HG02970 (cell line): Measurements from ENCODE around the gene RFX2.
"Not testable (repeated sequence)": the region's sequence is repeated elsewhere in the genome, so short reads cannot be mapped to it uniquely, and the experiment has no call there.

ENCODE experiments used
- ATAC-seq: cut with Tn5 transposase; IDR thresholded peaks from one replicate; pipeline ENCODE4 v1.9.1; 2021; ENCODE audit warnings: mild to moderate bottlenecking, moderate library complexity, moderate number of reproducible peaks; ENCODE audit not compliant: unreplicated experiment, low FRiP score

Gene RFX2

DNA sequence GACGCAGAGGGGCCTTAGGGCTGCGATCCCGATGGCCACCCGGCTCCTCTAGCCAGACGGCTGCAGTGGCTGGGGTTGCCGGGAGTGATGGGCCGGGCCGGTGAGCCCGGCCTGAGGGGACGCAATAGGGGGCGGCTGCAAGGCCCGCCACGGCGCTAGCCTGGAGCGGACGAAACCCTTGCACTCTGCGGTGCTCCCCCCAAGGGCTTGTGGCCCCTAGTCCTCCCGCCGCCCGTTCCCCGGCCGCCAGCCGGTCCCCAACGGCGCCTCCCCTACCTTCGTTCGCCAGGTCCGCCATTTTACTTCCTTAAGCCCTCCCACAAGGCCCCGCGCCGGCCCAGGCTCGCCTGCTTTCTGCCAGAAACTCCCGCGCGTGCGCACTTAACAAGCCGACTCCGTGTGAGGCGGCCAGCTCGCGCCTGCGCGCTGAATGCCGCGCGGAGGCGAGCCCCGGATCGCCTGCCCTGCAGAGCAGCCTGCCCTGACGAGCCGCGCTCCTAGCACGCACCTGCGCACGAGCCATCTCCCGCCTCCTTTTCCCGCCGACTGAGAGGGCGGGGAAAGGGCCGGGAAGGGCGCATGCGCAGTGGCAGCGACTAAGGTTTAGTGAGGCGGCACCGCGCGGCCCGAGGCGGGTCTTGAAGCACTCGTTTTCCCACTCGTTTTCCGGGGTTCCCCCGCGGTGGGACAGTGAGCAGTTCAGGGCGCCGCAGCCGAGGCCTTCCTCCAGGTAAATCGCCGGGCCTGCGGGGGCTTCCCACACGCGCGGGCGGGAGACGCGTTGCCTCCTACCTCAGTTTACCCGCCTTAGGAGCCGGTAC, 132.3 kb downstream of the RFX2 start, which contains the start of gene RANBP3:
TSS of gene RANBP3 (minus strand) at position 356 of the 821 bp plus-strand sequence. CDS start at position 298, 58 bp downstream.
- ATAC-seq: peak; percentile 91

DNA sequence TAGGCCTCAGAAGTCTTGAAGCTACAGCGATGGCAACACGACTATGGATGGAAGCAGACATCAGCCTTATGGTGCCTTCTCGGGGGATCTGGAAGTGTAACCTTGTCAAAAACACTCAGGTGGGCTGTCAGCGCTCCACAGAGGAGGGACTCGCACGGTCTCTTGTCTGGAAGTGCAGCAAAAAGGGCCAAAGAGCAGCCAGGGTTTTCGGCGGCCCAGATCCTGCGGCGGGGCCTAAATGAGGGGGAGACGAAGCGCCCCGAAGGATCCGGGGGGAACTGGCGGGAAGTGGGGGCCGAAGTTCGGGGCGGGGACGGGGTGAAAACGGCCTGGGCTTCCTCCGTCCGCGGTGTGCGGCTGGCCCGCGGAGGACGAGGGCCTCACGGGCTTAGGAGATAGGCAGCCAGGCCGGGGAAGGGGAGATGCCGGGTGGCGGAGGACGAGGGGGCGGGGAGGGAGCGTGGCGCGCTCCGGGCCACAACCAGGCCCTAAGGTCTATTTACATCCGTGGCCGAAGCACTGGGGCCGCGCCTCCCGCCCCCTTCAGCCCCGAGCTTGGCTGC, 133.0 kb downstream of the RFX2 start:
- no peak for ATAC-seq

DNA sequence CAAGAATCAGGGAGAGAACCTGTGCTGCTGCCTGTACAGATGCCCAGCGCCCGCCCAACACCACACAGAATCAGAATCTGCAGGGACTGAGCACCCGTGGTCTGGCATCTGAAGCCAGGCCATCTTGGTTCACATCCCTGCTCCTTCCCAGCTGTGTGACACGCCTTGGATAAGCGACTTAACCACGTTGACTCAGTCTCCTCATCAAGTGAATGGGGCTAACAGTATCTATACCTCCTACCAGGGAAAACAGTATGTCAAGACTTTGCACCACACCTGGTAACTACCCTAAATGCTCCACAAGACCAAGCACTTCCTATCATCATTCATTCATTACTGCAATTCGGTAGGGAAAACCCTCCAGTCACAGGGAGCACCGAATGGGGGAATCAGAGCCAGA, 133.5 kb downstream of the RFX2 start:
- no peak for ATAC-seq

DNA sequence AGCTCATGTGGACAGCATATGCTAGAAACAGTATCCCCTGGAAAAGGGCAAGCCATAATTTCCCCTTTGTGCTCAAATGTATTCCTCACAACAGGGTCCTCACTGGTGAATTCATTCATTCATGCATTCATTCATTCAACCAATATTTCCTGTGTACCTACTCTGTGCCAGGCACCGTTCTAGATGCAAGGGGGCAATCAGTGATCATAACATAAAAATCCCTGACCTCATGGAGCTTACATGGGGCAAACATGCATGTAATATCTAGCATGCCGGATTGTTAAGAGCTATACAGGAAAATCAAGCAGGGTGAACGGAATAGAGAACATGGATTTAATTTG, 134.9 kb downstream of the RFX2 start:
- ATAC-seq: no peak

DNA sequence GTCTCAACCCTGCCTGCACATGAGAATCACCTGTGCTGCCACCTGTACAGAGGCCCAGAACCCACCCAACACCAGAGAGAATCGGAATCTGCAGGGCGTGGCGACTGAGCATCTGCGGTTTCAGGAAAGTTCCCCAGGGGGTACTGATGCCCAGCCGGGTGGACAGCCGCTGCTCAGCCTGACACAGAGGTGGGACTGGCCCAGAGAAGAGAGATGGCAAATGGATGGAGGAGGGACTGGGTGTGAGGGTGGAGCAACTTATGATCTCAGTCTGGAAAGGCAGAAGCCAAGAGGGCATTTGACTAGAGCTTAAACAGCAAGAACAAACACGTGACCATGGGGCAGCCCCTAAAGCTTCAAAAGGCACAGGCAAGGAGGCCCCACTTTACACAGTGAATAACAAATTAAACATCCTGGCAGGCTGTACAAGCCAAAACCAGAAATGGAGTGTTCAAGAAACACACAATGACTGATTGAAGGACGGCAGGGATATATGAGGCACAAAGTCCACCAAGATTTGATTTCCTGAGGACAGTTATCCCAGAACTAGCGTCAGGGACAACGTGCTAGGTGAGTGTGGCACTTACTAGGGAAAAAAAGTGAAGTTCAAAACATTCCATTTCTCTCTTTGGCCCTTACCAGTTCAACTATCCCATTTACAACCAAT, 135.4 kb downstream of the RFX2 start:
- no peak for ATAC-seq

DNA sequence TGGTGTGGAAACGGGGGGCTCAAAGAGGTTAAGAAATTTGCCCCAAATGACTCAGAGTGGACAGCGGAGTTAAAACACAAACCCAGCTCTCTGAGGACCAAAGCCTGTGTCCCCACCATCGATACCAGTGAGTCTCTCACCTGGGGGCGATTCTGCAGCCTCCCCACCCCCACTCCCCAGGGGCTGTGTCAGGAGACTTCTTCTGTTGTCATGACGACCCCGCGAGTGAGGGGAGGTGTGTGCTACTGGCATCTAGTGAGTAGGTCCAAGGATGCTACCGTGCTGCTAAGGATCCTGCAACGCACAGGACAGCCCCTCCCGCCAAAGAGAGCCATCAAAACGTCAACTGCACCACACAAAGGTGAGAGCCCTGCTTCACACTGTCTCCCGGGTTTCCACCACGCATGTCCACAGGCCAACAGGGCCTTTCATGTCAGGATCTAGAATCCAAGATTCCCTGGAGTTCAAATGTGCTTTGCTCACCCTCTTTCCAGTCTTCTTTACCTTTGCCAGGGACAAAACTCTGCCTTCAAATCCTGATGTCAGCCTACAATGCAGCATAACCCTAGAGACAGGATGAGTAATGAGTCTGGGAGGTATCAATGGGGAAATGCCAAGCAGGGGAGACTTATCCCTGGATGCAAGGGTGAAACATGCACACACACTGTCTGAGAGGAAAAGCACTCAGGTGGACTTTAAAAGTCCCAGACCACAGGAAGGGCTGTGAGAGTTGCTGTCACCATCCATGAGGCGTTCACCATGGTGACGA, 136.2 kb downstream of the RFX2 start:
- no peak for ATAC-seq

DNA sequence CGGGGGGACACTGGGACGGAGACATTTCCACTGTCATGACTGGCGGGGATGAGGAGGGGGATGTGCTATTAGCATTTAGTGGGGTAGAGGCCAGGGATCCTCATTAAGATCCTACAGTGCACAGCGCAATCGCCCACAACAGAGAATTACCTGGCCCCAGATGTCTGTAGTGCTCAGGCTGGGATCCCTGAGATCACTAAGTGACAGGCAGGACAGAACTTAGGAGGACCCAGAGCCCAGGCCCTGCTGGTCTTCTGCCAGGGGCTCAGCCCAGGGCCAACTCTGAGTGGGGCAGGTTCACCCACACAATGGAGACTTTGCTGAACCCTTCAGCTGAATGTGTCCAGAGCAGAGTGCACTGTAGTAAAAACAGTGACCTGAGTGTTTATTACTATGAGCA, 136.9 kb downstream of the RFX2 start:
- no peak for ATAC-seq

DNA sequence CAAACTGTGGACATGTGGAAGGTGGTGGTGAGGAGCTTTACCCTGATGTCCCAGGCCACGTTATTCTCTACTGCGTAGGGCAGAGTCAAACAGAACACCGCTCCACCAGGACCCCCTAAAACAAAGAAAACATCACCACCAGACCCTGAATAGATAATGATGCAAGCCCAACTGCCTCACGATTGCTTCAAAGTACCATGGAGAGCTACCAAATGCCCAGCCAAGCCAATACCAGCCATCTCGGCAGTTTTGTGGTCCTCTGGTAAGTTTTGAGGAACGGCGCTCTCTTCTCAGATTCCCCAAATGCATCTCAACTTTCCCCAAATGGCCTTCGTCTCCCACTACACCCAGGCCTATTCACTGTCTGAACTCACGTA, 138.0 kb downstream of the RFX2 start:
- ATAC-seq: no peak

DNA sequence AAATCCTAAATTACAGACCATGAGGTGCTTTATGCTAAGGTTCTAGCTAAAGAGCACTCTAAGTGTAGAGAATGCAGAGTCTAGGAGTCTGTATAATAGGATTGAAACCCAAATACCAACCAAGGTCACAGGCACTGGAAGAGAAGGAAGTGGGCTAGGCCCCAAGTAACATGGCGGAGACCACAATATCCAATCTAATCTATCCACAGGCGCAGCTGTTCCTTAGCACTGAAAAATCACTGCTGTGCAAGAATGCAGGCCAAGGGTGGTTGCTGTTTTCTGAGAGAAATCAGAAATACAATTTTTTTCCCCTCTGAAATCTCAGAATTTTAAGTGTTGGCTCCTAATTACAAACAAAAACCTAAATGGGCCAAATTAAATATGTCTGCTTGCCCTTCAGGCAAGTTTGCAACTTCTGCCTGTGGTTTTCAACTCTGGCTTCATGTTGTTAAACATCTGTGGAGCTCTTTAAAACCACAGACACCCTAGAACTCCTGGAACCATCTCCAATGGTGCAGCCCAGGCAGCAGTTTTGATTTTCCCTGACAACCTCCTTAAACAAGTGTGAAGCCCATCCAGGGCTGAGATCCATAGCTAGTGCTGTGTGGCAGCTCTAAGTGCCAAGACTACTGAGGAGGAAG, 138.5 kb downstream of the RFX2 start:
- no peak for ATAC-seq

DNA sequence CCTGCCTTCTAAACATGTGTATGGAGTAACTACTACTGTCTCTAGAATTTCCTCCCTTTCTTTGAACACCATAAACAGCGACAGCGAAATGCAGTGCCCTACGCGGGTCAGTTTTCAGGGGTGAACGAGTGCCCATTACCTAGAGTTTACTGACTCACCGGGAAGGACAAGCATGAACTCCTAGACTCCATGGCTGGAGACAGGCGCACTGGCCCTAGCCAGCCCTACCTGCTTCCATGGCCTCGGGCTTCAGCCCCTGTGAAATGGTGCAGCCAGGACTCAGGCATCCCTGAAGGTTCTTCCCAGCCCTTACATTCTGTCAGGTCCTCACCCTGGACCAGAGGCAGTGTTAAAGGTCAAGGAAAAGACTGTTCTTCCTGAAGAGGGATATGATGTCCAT, 140.8 kb downstream of the RFX2 start:
- ATAC-seq: no peak

DNA sequence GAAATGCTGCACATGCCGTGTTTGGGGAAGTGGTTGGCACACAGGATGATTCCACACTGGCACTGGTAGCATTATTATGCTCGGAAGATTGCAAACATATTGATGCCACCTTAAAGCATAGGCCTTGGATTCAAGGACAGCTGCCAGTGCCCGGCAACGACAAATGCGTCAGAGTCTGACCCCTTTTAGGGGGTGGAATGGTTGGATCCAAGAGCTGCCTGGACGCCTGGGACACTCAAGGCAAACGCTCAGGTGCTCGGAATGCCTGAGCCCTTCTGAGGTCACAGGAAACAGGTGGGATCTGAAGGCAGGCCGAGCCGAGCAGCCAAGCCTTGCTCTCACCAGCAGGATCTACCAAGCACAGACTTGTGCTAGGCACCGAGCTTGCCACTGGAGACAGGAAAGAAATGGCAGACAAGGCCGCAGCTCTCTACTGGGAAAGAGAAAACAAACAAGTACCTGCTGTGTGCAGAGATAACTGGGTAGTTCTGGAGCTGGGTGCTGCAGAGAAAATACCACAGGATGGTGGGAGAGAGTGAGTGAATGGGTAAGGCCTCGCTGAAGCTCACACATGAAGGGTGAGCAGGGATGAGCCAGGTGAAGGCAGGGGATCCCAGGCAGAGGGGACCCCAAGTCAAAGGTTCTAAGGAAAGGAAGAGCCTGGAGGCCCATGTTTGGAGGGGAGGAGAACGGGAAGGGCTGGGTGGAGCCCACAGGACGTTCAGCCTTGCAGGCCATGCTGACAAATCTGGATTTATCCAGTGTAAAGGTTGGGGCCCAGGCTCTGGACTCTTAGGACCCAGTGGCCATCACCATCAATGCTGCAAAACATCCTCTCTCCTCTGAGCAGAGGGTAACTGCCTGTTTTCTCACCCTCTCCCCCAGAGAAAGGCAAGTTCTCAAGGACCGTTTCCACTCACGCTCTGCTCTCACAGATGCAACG, 141.6 kb downstream of the RFX2 start:
- no peak for ATAC-seq

DNA sequence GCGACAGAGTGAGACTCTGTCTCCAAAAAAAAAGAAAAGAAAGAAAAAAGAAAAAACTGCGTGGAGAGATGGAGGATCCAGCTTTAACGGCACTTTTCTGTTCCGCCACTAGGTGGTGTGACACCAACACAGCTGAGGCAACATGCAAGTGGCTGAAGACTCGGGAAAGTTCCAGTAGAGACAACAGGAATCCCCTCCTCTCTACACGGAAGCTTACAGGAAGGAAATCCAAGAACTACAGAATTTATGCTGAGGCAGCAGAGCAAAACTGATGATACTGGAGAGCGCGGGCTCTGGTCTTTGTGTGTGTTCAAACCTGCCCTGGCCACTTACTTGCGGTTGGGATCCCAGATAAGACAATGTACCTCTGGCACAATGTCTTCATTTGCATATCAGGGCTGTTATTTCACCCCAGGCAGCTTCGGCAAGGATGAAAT, 142.3 kb downstream of the RFX2 start:
- ATAC-seq: no peak

DNA sequence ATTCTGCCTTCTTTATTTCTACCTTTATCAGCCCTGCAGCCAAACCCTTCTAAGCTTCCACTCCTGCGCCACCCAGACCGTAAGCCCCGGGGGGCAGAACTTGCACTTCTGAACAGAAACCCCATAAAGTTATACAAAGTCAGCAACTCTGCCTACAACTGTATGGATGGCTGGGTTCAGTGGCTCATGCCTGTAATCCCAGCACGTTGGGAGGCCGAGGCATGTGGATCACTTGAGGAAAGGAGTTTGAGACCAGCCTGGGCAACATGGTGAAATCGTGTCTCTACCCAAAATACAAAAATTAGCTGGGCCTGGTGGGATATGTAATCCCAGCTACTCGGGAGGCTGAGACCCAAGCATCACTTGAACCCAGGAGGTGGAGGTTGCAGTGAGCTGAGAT, 142.7 kb downstream of the RFX2 start:
- no peak for ATAC-seq

DNA sequence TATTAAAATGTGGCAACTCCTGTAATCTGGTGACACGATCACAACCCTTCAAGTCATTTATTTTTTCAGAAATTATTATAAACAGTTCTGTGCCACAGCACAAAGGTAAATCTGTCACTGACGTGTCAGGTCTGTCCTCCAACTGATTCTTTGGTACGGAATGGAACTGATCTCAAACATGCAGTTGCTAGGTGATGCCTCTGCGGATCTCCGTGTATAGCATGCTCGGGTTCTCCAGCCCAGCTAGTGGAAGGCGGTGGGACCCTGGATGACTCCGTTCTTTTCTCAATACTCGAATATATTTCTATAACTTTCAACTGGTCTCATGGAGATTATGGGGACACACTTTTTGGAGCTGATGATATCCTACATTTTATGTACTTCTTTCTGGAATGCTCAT, 143.4 kb downstream of the RFX2 start:
- ATAC-seq: no peak

DNA sequence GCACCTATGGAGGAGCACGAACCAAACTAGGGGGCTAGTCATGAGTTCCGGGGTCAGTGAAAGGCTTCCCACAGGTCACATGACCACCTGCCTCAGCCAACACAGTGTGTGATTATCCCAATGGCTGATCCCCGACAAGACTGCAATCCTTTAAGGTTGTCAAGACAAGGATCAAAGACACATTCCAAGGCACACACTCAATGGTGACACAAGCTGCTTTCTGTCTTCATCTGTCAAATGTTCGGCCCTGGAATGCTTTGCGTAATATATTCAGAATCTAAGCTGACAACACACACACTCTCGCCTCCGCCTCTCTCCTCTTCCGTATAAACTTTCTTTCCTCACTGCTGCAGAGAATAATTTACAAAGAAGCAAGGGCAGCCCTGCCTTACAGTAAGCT, 144.1 kb downstream of the RFX2 start:
- ATAC-seq: no peak

DNA sequence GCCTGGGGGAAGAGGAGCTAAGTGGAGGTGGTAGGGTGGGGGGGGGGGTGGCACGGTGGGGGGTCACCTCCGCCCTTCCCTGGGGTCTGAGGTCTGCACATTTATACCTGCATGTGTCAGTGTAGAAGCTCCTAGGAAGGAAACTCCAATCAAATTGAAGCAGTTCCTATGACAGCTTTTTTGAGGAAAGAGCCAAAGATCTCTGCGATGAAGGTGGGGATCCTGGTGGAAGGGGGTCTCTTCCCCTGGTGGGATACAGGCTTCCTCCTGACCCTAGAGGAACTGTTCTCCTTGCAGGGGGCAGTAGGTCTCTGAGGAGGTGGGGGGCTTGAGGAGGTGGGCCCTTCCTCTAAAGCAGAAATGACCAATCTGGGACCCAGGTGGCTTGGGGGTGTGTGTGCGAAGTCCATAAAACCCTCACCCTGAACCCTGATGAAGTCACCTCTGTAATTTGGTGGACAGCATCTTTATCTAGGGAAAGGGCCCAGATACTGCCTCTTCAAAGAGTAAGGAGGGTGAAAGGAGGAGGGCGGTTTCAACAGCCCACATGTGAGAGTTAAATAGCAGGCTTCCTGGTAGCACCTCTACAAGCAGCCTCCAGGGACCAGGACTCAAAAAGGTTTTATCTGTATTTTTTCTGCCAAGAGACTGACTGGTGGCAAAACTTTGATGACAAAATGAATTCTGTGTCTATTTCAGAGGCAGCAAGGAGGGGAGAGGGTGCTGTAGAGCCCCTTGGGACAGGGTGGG, 145.3 kb downstream of the RFX2 start:
- ATAC-seq: no peak

DNA sequence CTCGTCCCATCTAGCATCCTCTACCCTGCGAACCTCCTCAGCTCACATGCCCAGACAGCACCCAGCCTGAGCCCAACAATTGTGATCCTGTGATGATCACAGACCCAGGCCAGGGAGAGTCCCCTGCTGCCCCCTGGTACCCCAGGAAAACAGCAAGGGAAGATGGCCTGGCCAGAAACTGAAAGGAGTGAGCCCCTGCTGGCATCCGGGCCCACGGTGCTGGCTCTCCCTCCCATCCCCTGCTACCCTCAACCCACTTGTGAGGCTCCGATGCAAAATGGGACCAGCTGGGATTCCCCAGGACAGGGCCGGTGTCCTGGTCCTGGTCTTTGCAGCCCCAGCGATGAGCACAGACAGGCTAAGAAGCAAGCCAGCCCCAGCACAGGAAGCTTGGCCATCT, 146.4 kb downstream of the RFX2 start:
- no peak for ATAC-seq

DNA sequence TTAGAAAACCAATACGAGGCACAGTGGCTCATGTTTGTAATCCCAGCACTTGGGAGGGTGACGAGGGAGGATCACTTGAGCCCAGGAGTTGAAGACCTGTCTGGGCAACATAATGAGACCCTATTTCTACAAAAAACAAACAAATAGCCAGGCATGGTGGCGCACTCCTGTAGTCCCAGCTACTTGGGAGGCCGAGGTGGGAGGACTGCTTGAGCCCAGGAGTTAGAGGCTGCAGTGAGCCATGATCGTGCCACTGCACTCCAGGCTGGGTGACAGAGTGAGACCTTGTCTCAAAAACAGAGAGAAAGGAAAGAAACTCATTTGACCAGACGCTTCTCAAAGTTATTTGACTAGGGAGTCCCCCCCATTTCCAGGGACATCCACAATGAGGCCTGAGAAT, 147.0 kb downstream of the RFX2 start:
- ATAC-seq: not testable (repeated sequence)
